ENCODE data around the gene IMPACT. TPM values are rescaled to one million over a fixed set of nuclear protein-coding genes. Genes with fewer than 3 reads are reported as not detected.
A peak's percentile ranks its signal among the peaks of the same experiment; 100 is the strongest.

Gene IMPACT
- total RNA-seq, 3 donors from 2014 or later: 29.0 to 33.7 (median 30.2) TPM

DNA sequence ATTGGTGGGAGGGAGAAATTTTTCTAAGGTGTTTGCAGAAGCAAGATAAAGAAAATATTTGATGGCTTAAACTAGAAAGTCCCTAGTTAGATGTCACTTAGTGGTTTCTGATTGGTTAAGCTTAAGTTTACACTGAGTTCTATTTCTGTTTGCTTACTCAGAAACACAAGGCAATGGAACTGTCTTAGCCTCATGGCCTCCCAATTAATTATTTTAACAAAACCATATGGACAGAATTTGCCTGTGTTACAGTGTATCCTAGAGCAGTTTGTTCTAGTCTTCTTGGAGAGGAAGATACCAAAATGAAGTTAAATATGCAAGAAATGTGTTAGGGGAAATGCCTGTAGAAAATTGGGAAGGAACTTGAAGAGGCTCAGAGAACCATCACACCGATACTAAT is 4.6 kb upstream of the IMPACT start:
- Histone ChIP-seq H3K36me3 (no peaks in the 10 kb centered on the region), H3K4me1 (no peaks in the 10 kb centered on the region), H3K27ac (no peak overlapping the region), H3K27me3 (peaks cover 0 to 12% of the 10 kb centered on the region in 2 donors), H3K9me3 (no peaks in the 10 kb centered on the region), H3K4me3 (no peak overlapping the region)
- intact Hi-C loops (cut with DNase I; ENCODE audit: low total_unique reads): no loop called here
- DNase-seq (ENCODE audit: low spot score in 2 of 2): no peak
- TF ChIP-seq POLR2AphosphoS5 (IDR thresholded peaks at IDR 0.05): no peak
- TF ChIP-seq POLR2A (IDR thresholded peaks at IDR 0.05): no peak
- TF ChIP-seq, protein P1, sequence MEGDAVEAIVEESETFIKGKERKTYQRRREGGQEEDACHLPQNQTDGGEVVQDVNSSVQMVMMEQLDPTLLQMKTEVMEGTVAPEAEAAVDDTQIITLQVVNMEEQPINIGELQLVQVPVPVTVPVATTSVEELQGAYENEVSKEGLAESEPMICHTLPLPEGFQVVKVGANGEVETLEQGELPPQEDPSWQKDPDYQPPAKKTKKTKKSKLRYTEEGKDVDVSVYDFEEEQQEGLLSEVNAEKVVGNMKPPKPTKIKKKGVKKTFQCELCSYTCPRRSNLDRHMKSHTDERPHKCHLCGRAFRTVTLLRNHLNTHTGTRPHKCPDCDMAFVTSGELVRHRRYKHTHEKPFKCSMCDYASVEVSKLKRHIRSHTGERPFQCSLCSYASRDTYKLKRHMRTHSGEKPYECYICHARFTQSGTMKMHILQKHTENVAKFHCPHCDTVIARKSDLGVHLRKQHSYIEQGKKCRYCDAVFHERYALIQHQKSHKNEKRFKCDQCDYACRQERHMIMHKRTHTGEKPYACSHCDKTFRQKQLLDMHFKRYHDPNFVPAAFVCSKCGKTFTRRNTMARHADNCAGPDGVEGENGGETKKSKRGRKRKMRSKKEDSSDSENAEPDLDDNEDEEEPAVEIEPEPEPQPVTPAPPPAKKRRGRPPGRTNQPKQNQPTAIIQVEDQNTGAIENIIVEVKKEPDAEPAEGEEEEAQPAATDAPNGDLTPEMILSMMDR (IDR thresholded peaks at IDR 0.05): no peak

DNA sequence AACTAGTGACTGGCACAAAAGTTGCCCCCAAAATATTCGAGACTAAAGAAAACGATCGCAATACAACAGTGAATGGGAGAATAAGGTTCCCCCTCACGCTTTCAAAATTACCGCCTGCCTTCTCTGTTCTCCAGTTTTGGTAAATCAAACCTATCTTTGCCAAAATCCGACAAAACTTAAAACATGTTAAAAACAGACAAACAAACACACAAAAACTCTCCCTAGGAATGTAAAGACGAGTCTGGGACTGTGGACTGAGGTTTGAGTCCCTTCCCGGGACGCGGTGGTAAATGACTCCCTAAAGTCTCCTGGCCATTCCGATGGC is 435 bp upstream of the IMPACT start:
- peak overlapping the region; percentile 87 to 92 for H3K27ac ChIP-seq
- H3K4me3 ChIP-seq: peak overlapping the region; percentile 81 to 95 (median 89)
- peaks cover 0 to 7% of the 10 kb centered on the region in 2 donors for H3K27me3 ChIP-seq
- DNase-seq (ENCODE audit: low spot score in 2 of 2): no peak
- no peaks in the 10 kb centered on the region for H3K36me3 ChIP-seq
- H3K9me3 ChIP-seq: no peaks in the 10 kb centered on the region
- H3K4me1 ChIP-seq: peaks cover 0 to 4% of the 10 kb centered on the region in 2 donors
- TF ChIP-seq POLR2AphosphoS5 (IDR thresholded peaks at IDR 0.05) (no peak), POLR2A (IDR thresholded peaks at IDR 0.05) (no peak)
- TF ChIP-seq, protein P1 (IDR thresholded peaks at IDR 0.05): no peak
- intact Hi-C loops (cut with DNase I; ENCODE audit: low total_unique reads): no loop called here

DNA sequence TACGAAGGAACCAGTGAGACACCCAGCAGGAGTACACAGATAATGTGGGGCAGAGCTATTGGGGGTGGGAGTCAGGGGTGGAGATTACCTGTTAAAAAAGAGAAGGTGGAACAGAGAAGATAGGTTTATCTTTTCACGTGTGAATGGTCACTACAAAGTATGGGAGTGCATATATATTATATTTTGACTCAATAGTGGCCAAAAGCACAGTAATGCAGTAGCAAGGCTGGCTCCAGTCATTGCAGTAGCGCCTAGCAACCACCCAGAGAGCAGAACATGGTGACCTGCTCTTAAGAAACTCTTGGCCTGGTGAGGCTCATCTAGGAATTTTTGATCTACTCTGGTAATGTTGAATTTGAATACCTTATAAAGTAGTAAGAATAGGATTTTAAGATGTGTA is 1.0 kb downstream of the IMPACT start:
- peak overlapping the region; percentile 81 to 95 (median 89) for H3K4me3 ChIP-seq
- no peak for DNase-seq (ENCODE audit: low spot score in 2 of 2)
- intact Hi-C loops (cut with DNase I; ENCODE audit: low total_unique reads): no loop called here
- no peaks in the 10 kb centered on the region for H3K9me3 ChIP-seq
- no peaks in the 10 kb centered on the region for H3K36me3 ChIP-seq
- no peak overlapping the region for H3K27ac ChIP-seq
- TF ChIP-seq POLR2AphosphoS5 (IDR thresholded peaks at IDR 0.05): no peak
- no peak for TF ChIP-seq POLR2A (IDR thresholded peaks at IDR 0.05)
- TF ChIP-seq, protein P1 (IDR thresholded peaks at IDR 0.05): no peak
- peaks cover 0 to 7% of the 10 kb centered on the region in 2 donors for H3K27me3 ChIP-seq
- peaks cover 0 to 4% of the 10 kb centered on the region in 2 donors for H3K4me1 ChIP-seq

DNA sequence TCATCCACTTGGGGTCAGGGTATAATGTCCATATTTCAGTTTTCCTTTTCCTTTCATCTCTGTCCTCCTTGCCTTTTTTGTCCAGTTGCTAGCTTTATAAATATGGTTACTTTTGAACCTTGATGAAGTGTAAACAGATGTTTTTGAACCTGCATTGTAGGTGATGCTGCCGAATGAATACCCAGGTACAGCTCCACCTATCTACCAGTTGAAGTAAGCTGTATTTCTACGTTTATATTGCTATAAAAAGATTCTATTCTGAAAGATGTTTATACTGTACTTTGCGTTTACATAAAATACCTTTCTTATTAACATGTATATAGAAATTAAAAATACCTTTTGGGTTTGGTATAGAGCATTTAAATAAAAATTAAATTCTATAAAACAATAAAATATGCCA is 2.2 kb downstream of the IMPACT start:
- Histone ChIP-seq H3K4me3 (no peak overlapping the region), H3K36me3 (no peaks in the 10 kb centered on the region), H3K27me3 (peaks cover 0 to 7% of the 10 kb centered on the region in 2 donors), H3K27ac (no peak overlapping the region), H3K9me3 (no peaks in the 10 kb centered on the region), H3K4me1 (peaks cover 0 to 4% of the 10 kb centered on the region in 2 donors)
- TF ChIP-seq, protein P1 (IDR thresholded peaks at IDR 0.05): no peak
- no peak for TF ChIP-seq POLR2AphosphoS5 (IDR thresholded peaks at IDR 0.05)
- TF ChIP-seq POLR2A (IDR thresholded peaks at IDR 0.05): no peak
- intact Hi-C loops (cut with DNase I; ENCODE audit: low total_unique reads): no loop called here
- no peak for DNase-seq (ENCODE audit: low spot score in 2 of 2)

DNA sequence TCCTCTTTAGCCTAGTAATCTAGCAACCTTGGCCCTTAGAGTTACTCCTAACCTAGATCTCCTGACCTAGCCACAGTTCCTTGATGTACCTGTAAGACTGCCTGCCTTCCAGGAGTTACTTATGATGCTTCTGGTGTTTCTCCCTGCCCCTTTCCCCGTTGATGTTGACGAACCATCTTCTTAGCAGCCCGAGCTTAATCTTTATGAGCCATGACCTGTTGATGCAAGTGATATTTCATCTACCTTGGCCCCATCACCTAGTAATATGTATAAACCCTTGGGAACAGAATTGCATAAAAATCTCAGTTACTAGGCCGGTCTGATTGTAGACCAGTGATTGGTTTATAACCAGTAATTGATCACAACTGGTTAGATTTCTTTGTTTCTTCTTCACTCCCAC is 2.7 kb downstream of the IMPACT start:
- H3K4me1 ChIP-seq: peaks cover 0 to 4% of the 10 kb centered on the region in 2 donors
- no peaks in the 10 kb centered on the region for H3K9me3 ChIP-seq
- intact Hi-C loops (cut with DNase I; ENCODE audit: low total_unique reads): no loop called here
- peaks cover 0 to 7% of the 10 kb centered on the region in 2 donors for H3K27me3 ChIP-seq
- no peak overlapping the region for H3K4me3 ChIP-seq
- DNase-seq (ENCODE audit: low spot score in 2 of 2): no peak
- TF ChIP-seq POLR2A (IDR thresholded peaks at IDR 0.05) (no peak), POLR2AphosphoS5 (IDR thresholded peaks at IDR 0.05) (no peak)
- TF ChIP-seq, protein P1 (IDR thresholded peaks at IDR 0.05): no peak
- no peak overlapping the region for H3K27ac ChIP-seq
- no peaks in the 10 kb centered on the region for H3K36me3 ChIP-seq

Data from breast epithelium (tissue), 4 donors.